Measurements from ENCODE around the gene SEMA3C.

SEMA3C gene

GRCh38 chr7:80847027-80847426, 71.8 kb downstream of the SEMA3C start:
- no peak for DNase-seq

- no peak for DNase-seq
Observed at GRCh38 chr7:80844916-80845315, 73.9 kb downstream of the SEMA3C start.

GRCh38 chr7:80843018-80843677, 75.7 kb downstream of the SEMA3C start:
- no peak for DNase-seq

GRCh38 chr7:80842022-80842790, 76.6 kb downstream of the SEMA3C start:
- no peak for DNase-seq

GRCh38 chr7:80841423-80841955, 77.4 kb downstream of the SEMA3C start:
- DNase-seq = no peak

- no peak for DNase-seq
Observed at GRCh38 chr7:80840681-80841080, 78.2 kb downstream of the SEMA3C start.

- DNase-seq = no peak
Observed at GRCh38 chr7:80839855-80840254, 79.0 kb downstream of the SEMA3C start.

- DNase-seq = no peak
Observed at GRCh38 chr7:80838643-80839042, 80.2 kb downstream of the SEMA3C start.

- DNase-seq = no peak
Observed at GRCh38 chr7:80837345-80837744, 81.5 kb downstream of the SEMA3C start.

- no peak for DNase-seq
Observed at GRCh38 chr7:80835251-80835650, 83.6 kb downstream of the SEMA3C start.

GRCh38 chr7:80833289-80834268, 85.3 kb downstream of the SEMA3C start:
- DNase-seq = no peak

- no peak for DNase-seq
Observed at GRCh38 chr7:80832006-80832405, 86.8 kb downstream of the SEMA3C start.

GRCh38 chr7:80830584-80831285, 88.1 kb downstream of the SEMA3C start:
- DNase-seq = no peak

- DNase-seq = no peak
Observed at GRCh38 chr7:80830010-80830409, 88.8 kb downstream of the SEMA3C start.

- no peak for DNase-seq
Observed at GRCh38 chr7:80829527-80829926, 89.3 kb downstream of the SEMA3C start.

GRCh38 chr7:80827239-80827633, 91.6 kb downstream of the SEMA3C start:
- DNase-seq = no peak

GRCh38 chr7:80826520-80827238, 92.2 kb downstream of the SEMA3C start:
- DNase-seq = no peak

GRCh38 chr7:80825499-80825898, 93.4 kb downstream of the SEMA3C start:
- no peak for DNase-seq

- no peak for DNase-seq
Observed at GRCh38 chr7:80824253-80824652, 94.6 kb downstream of the SEMA3C start.

- no peak for DNase-seq
Observed at GRCh38 chr7:80823057-80823456, 95.8 kb downstream of the SEMA3C start.

- DNase-seq = no peak
Observed at GRCh38 chr7:80821771-80822319, 97.0 kb downstream of the SEMA3C start.
